Transverse colon (tissue), 4 donors: ENCODE data around the gene FLOT1. TPM values are rescaled to one million over a fixed set of nuclear protein-coding genes. Genes with fewer than 3 reads are reported as not detected.

ENCODE experiments used
- DNase-seq: peaks from one replicate; pipeline ENCODE4 v3.0.0-alpha.2; 2019
- H3K27ac ChIP-seq, 4 donors: fragments of 200-600 bp; sonication (generic); 2 replicates each; pipeline ENCODE4 v1.5.1; 2016 to 2018; ENCODE audit warnings: inconsistent platforms in 4 of 4
- H3K27me3 ChIP-seq: fragments of 200-600 bp; sonication (generic); 2 replicates; pipeline ENCODE4 v1.5.1; 2017; ENCODE audit warnings: inconsistent platforms
- H3K36me3 ChIP-seq, 4 donors: fragments of 200-600 bp; sonication (generic); 2 replicates each; pipeline ENCODE4 v1.5.1; 2017 to 2019; ENCODE audit warnings: inconsistent platforms in 4 of 4
- H3K4me1 ChIP-seq, 4 donors: fragments of 200-600 bp; sonication (generic); 2 replicates each; pipeline ENCODE4 v1.5.1; 2017 to 2020; ENCODE audit warnings: inconsistent platforms in 4 of 4
- H3K4me3 ChIP-seq, 4 donors: fragments of 200-600 bp; sonication (generic); 1 replicate in 1 of 4; 2 replicates in 3 of 4; pipeline versions ENCODE4 v1.5.1 to v1.6.1; 2017 to 2019; ENCODE audit warnings: inconsistent platforms in 4 of 4
- H3K9me3 ChIP-seq, 2 donors: fragments of 200-600 bp; sonication (generic); 2 replicates each; pipeline ENCODE4 v1.5.1; 2017 to 2019; ENCODE audit warnings: inconsistent platforms in 2 of 2
- EP300 ChIP-seq: sonication (generic); formaldehyde crosslinking; IDR thresholded peaks from one replicate; pipeline ENCODE4 v1.6.1; 2017; ENCODE audit warnings: antibody characterized with exemption, low read depth
- POLR2A ChIP-seq: fragments of 450-650 bp; IDR thresholded peaks from one replicate; pipeline ENCODE4 v1.6.1; 2016; ENCODE audit warnings: antibody characterized with exemption, mild to moderate bottlenecking, moderate library complexity
- POLR2AphosphoS5 ChIP-seq, 3 donors: sonication (generic); formaldehyde crosslinking; IDR thresholded peaks; one replicate each; pipeline ENCODE4 v1.6.1; 2016; ENCODE audit warnings: antibody characterized with exemption in 3 of 3
- WGBS, 2 donors: methylation state at CpG; one replicate each; pipeline ENCODE4 v1.1.5; 2018; ENCODE audit warnings: low coverage in 1 of 2; 5-methylcytosine and 5-hydroxymethylcytosine counted together
- in situ Hi-C, 4 donors: fragments of 200-750 bp; cut with MboI; loops; one replicate each; pipeline versions ENCODE4 v1.15.0 to v1.15.1; 2017; ENCODE audit warnings: low sequenced_read_pairs in 3 of 4, low pct_ligation_motif_present in 1 of 4, low pct_unique_long_range_greater_than_20kb in 1 of 4
- intact Hi-C: fragments of 100-400 bp; cut with DNase I; formaldehyde crosslinking; loops from one replicate; pipeline ENCODE4 v1.15.1; 2023; ENCODE audit warnings: low total_unique reads
- total RNA-seq, 4 donors: library from RNA; depleted of rRNA; stranded (reverse); fragments of >200 nt; gene quantifications; one replicate each; pipeline ENCODE4 v1.1.0, GENCODE V29; 2016
- TF ChIP-seq, protein P1 (sequence below), 5 experiments: fragments of 200-600 bp in 3 of 5; fragments of 450-650 bp in 2 of 5; sonication (generic) in 3 of 5; IDR thresholded peaks; 1 replicate in 2 of 5; 2 replicates in 3 of 5; pipeline ENCODE4 v1.5.1; 2016 to 2017; ENCODE audit warnings: antibody characterized with exemption in 5 of 5, inconsistent platforms in 3 of 5, mild to moderate bottlenecking in 2 of 5, moderate library complexity in 1 of 5

FLOT1 gene
- total RNA-seq, 4 donors from 2014 or later = 123 to 146 (median 139) TPM

GRCh38 chr6:30717129-30717844 lies 25.2 kb downstream of the FLOT1 start, which contains the start of gene MDC1:
Gene MDC1 (minus strand): TSS chr6:30717281. CDS start chr6:30715175, 2,106 bp downstream.
- Histone ChIP-seq H3K27ac (peak within 1 kb of the TSS; percentile 93 to 99 (median 98)), H3K4me3 (peak within 1 kb of the TSS; percentile 50 to 69 (median 60)), H3K36me3 (peaks cover 0 to 12% (median 3%) of the 10 kb centered on the region in 4 donors), H3K9me3 (no peaks in the 10 kb centered on the region), H3K27me3 (no peaks in the 10 kb centered on the region), H3K4me1 (peaks cover 4 to 39% (median 34%) of the 10 kb centered on the region in 4 donors)
- TF ChIP-seq EP300 (no peak), POLR2A (peak; percentile 91), POLR2AphosphoS5 (IDR thresholded peaks at IDR 0.05) (peak; percentile 95 to 98 (median 97))
- TF ChIP-seq, protein P1, sequence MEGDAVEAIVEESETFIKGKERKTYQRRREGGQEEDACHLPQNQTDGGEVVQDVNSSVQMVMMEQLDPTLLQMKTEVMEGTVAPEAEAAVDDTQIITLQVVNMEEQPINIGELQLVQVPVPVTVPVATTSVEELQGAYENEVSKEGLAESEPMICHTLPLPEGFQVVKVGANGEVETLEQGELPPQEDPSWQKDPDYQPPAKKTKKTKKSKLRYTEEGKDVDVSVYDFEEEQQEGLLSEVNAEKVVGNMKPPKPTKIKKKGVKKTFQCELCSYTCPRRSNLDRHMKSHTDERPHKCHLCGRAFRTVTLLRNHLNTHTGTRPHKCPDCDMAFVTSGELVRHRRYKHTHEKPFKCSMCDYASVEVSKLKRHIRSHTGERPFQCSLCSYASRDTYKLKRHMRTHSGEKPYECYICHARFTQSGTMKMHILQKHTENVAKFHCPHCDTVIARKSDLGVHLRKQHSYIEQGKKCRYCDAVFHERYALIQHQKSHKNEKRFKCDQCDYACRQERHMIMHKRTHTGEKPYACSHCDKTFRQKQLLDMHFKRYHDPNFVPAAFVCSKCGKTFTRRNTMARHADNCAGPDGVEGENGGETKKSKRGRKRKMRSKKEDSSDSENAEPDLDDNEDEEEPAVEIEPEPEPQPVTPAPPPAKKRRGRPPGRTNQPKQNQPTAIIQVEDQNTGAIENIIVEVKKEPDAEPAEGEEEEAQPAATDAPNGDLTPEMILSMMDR (IDR thresholded peaks at IDR 0.05) = peak; percentile 17 to 79 (median 43)
- WGBS, 2 donors = 0% methylated on average over 42 of the region's 48 CpGs; no CpG with 5 or more reads in 1 of the 2 donors
- DNase-seq = peak; percentile 99
- in situ Hi-C loops = loop anchor here in 1 of 4 donors (5.0 kb wide), 1 partner anchor 35 kb away; no protein-coding TSS in a partner anchor
- intact Hi-C loops = loop anchor here (2.0 kb wide), 1 partner anchor 30 kb away; the partner anchor contains the start of gene PPP1R18

- Histone ChIP-seq H3K36me3 (peaks cover 0 to 12% (median 3%) of the 10 kb centered on the region in 4 donors), H3K27me3 (no peaks in the 10 kb centered on the region), H3K4me1 (peaks cover 4 to 34% (median 29%) of the 10 kb centered on the region in 4 donors), H3K9me3 (no peaks in the 10 kb centered on the region), H3K4me3 (peak overlapping the region; percentile 50 to 69 (median 60)), H3K27ac (peak overlapping the region; percentile 93 to 99 (median 98))
- intact Hi-C loops (loop anchor here (2.0 kb wide), 1 partner anchor 30 kb away; the partner anchor contains the start of gene PPP1R18), in situ Hi-C loops (loop anchor here in 1 of 4 donors (5.0 kb wide), 1 partner anchor 35 kb away; no protein-coding TSS in a partner anchor)
- no peak for DNase-seq
- TF ChIP-seq, protein P1 (IDR thresholded peaks at IDR 0.05) = peak in 2 of 5 experiments; percentile 17 to 19
- TF ChIP-seq EP300 = no peak
- TF ChIP-seq POLR2A = no peak
- no peak for TF ChIP-seq POLR2AphosphoS5 (IDR thresholded peaks at IDR 0.05)
- 2% methylated on average over 7 of the region's 8 CpGs; no CpG with 5 or more reads in 1 of the 2 donors for WGBS, 2 donors
These were observed 25.7 kb downstream of the FLOT1 start for GRCh38 chr6:30716879-30717128.

DNA sequence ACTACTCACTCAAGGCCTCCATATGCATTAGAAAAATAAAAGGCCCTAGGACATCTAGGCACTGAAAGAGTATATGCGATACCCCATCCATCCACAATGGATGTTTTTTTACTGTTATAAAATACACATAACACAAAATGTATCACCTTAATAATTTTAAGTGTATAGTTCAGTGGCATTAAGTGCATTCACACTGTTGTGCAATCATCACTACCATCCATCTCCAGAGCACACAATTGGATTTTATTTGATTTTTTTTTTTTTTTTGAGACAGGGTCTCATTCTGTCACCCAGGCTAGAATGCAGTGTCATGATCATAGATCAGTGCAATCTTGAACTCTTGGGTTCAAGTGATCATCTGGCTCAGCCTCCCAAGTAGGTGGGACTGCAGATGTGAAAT lies 28.2 kb downstream of the FLOT1 start:
- in situ Hi-C loops = no loop called here
- TF ChIP-seq POLR2AphosphoS5 (IDR thresholded peaks at IDR 0.05) (no peak), EP300 (no peak), POLR2A (no peak)
- TF ChIP-seq, protein P1 (IDR thresholded peaks at IDR 0.05) = no peak
- no peak for DNase-seq

GRCh38 chr6:30712441-30712945 lies 30.0 kb downstream of the FLOT1 start:
- in situ Hi-C loops = no loop called here

More for the DNA sequence above, 28.2 kb downstream of the FLOT1 start:
- Histone ChIP-seq H3K9me3 (no peaks in the 10 kb centered on the region), H3K27ac (no peak overlapping the region), H3K4me1 (peaks cover 4 to 25% (median 20%) of the 10 kb centered on the region in 4 donors), H3K36me3 (peaks cover 0 to 18% (median 4%) of the 10 kb centered on the region in 4 donors), H3K27me3 (no peaks in the 10 kb centered on the region), H3K4me3 (no peak overlapping the region)
- intact Hi-C loops = no loop called here
- 93 to 100% methylated on average over 1 of the region's 1 CpG for WGBS, 2 donors

More at GRCh38 chr6:30712441-30712945, 30.0 kb downstream of the FLOT1 start:
- Histone ChIP-seq H3K4me1 (peaks cover 4 to 9% (median 7%) of the 10 kb centered on the region in 4 donors), H3K9me3 (no peaks in the 10 kb centered on the region), H3K27me3 (no peaks in the 10 kb centered on the region), H3K36me3 (peaks cover 0 to 18% (median 4%) of the 10 kb centered on the region in 4 donors), H3K4me3 (no peak overlapping the region), H3K27ac (no peak overlapping the region)
- 87 to 93% methylated on average over 3 to 7 of the region's 7 CpGs for WGBS, 2 donors
- no peak for TF ChIP-seq POLR2A
- DNase-seq = no peak
- intact Hi-C loops = no loop called here
